CD4-positive, alpha-beta T cell treated with Interleukin-15 for 4 hours (primary cell): ENCODE data around the gene OVCH2.

Source experiments
- DNase-seq: peaks from one replicate; pipeline ENCODE4 v3.0.0-alpha.2; 2020; ENCODE audit warnings: low spot score

The OVCH2 gene

GRCh38 chr11:7639643-7640025 is 66.6 kb downstream of the OVCH2 start:
- no peak for DNase-seq
